Upper lobe of right lung (tissue), 1 donor: ENCODE results near the gene RHBG. TPM values are rescaled to one million over a fixed set of nuclear protein-coding genes. Genes with fewer than 3 reads are reported as not detected.

Experiments
- ATAC-seq: fragments of 200-7000 bp; cut with Tn5 transposase; one replicate; pipeline ENCODE4 v1.9.1; 2020; ENCODE audit warnings: mild to moderate bottlenecking, moderate library complexity
- DNase-seq: peaks from one replicate; pipeline ENCODE4 v3.0.0-alpha.2; 2020
- H3K27ac ChIP-seq: fragments of 200-600 bp; one replicate; pipeline ENCODE4 v1.8.0; 2022
- H3K27me3 ChIP-seq: fragments of 200-600 bp; one replicate; pipeline ENCODE4 v1.8.0; 2022; ENCODE audit warnings: mild to moderate bottlenecking
- H3K36me3 ChIP-seq: fragments of 200-600 bp; one replicate; pipeline ENCODE4 v1.8.0; 2022
- H3K4me1 ChIP-seq: fragments of 200-600 bp; one replicate; pipeline ENCODE4 v1.8.0; 2022
- H3K4me3 ChIP-seq: fragments of 200-600 bp; one replicate; pipeline ENCODE4 v1.8.0; 2022; ENCODE audit warnings: mild to moderate bottlenecking
- H3K9me3 ChIP-seq: fragments of 200-600 bp; one replicate; pipeline ENCODE4 v1.8.0; 2022
- intact Hi-C: fragments of 100-400 bp; cut with DNase I; formaldehyde crosslinking; loops from one replicate; pipeline ENCODE4 v1.11.0; 2022
- total RNA-seq: library from RNA; stranded (reverse); fragmentation: NEBNext Ultra II Directional; extraction: Animal tissue kit (Norgen Biotek cat#: 25700); gene quantifications from one replicate; pipeline ENCODE4 v1.2.1, GENCODE V29; 2021
- TF ChIP-seq, protein P1 (sequence below): fragments of 200-600 bp; IDR thresholded peaks from one replicate; pipeline ENCODE4 v1.8.0; 2022; ENCODE audit warnings: antibody characterized with exemption
- donor health status: DM: no; HTN: yes; CAD: no; lungs with severe emphysema.

Gene RHBG
- total RNA-seq, 1 donor from 2014 or later = not detected

GRCh38 chr1:156401681-156402081 lies 32.7 kb downstream of the RHBG start:
- no peak for ATAC-seq
- H3K4me1 ChIP-seq = no peaks in the 10 kb centered on the region
- H3K4me3 ChIP-seq = no peak overlapping the region
- no peaks in the 10 kb centered on the region for H3K9me3 ChIP-seq
- intact Hi-C loops = no loop called here
- no peak overlapping the region for H3K27ac ChIP-seq
- TF ChIP-seq, protein P1, sequence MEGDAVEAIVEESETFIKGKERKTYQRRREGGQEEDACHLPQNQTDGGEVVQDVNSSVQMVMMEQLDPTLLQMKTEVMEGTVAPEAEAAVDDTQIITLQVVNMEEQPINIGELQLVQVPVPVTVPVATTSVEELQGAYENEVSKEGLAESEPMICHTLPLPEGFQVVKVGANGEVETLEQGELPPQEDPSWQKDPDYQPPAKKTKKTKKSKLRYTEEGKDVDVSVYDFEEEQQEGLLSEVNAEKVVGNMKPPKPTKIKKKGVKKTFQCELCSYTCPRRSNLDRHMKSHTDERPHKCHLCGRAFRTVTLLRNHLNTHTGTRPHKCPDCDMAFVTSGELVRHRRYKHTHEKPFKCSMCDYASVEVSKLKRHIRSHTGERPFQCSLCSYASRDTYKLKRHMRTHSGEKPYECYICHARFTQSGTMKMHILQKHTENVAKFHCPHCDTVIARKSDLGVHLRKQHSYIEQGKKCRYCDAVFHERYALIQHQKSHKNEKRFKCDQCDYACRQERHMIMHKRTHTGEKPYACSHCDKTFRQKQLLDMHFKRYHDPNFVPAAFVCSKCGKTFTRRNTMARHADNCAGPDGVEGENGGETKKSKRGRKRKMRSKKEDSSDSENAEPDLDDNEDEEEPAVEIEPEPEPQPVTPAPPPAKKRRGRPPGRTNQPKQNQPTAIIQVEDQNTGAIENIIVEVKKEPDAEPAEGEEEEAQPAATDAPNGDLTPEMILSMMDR = no peak
- no peaks in the 10 kb centered on the region for H3K36me3 ChIP-seq
- no peak for DNase-seq
- peaks cover 23% of the 10 kb centered on the region for H3K27me3 ChIP-seq

DNA sequence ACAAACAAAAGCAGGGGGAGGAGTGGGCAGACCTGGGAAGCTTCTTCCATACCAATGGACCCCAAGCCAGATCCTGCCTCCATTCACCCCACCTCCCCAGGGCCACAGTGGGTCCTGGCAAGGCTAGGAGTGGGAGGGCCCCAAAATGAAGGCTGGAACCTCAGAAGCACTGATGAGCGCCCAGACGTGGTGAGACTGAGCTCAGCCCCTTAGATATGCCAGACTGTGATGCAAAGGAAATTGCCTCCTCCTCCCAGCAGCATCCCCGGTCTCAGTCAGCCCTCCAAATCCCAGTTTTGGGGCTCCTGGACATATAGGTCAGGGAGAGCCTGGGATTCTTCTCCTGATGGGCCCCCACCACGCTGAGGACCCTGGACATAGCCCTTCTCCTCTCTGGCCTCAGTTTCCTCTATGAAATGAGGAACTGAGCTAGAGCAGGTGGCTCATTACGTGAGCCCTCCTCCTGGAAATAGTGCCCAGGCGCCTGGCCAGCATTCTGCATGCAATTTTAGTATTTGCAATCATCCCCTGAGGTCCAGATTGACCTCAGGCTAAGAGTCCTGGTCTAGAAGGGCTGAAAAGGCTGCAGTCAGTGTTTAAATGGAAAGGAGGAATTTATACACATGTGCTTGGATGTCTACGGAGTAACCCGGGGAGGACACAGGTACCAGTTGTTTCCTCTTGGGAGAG lies 33.5 kb downstream of the RHBG start:
- no peaks in the 10 kb centered on the region for H3K4me1 ChIP-seq
- H3K27ac ChIP-seq = no peak overlapping the region
- H3K27me3 ChIP-seq = peaks cover 30% of the 10 kb centered on the region
- DNase-seq (no peak), ATAC-seq (no peak)
- no peak overlapping the region for H3K4me3 ChIP-seq
- no peaks in the 10 kb centered on the region for H3K9me3 ChIP-seq
- intact Hi-C loops = no loop called here
- TF ChIP-seq, protein P1 = no peak
- H3K36me3 ChIP-seq = no peaks in the 10 kb centered on the region

DNA sequence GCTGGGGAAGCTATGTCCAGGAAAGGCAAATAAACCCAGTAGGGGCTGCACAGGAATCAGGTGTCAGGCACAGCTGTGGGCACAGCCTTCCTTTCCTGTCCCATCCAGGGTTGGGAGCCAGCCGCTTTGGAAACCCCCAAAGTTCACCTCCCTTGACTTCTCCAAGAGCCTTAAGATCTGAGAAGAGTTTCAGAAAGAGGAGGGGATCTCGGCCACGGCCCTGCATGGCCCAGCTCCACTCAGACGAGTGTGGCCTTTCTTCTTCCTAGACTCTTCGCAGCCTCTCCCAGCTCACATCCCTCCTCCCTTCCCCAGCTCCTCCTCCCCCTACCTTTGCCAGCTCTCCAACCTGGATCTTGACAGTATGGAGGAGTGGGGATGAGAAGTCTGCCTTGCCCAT lies 36.7 kb downstream of the RHBG start:
- no peaks in the 10 kb centered on the region for H3K36me3 ChIP-seq
- ATAC-seq = no peak
- H3K27me3 ChIP-seq = peaks cover 49% of the 10 kb centered on the region

DNA sequence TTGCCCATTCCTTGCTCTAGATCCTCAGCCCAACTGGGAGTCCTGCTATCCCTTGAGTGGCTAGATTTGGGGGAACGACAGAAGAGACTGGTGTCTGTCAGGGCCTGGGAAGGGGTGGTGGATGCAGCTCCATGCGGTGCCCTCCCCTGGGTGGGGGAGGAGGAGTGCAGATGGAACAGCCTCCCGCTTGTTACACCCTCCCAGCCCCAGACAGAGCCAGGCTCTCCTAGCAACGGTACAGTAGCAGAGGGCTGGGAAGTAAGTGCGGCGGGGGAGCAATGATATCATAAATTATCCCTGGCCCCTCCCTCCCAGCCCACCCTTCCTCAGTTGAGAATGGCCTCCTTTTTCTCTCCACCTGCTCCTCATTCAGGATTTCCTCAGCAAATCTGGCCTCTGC lies 37.2 kb downstream of the RHBG start:
- Histone ChIP-seq H3K4me1 (no peaks in the 10 kb centered on the region), H3K36me3 (no peaks in the 10 kb centered on the region), H3K27ac (no peak overlapping the region), H3K27me3 (peaks cover 55% of the 10 kb centered on the region), H3K4me3 (no peak overlapping the region), H3K9me3 (no peaks in the 10 kb centered on the region)
- TF ChIP-seq, protein P1 = no peak
- ATAC-seq (no peak), DNase-seq (no peak)
- intact Hi-C loops = no loop called here

More for the DNA sequence above, 36.7 kb downstream of the RHBG start:
- TF ChIP-seq, protein P1 = no peak
- Histone ChIP-seq H3K27ac (no peak overlapping the region), H3K4me3 (no peak overlapping the region), H3K4me1 (no peaks in the 10 kb centered on the region), H3K9me3 (no peaks in the 10 kb centered on the region)
- intact Hi-C loops = no loop called here
- DNase-seq = no peak

DNA sequence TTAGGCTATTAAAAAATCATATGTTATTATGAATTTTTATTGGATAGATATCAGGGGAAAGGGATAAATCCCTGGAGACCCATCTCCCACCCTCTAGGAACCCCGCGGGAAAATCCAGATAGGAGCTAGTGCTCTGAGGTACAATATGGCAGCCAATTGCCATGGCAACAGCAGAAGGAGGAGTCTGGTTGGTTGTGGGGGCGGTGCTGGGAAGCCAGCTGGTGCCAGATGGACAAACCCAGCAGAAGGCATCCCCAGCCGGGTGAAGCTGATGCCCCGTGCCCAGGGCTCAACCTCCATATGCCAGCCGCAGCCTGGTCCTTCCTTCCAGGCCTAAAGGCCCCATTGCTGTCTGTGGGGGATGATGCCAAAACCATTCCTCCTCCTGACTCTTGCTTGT lies 38.3 kb downstream of the RHBG start:
- H3K4me1 ChIP-seq = no peaks in the 10 kb centered on the region
- TF ChIP-seq, protein P1 = no peak
- ATAC-seq (no peak), DNase-seq (no peak)
- H3K9me3 ChIP-seq = no peaks in the 10 kb centered on the region
- peaks cover 63% of the 10 kb centered on the region for H3K27me3 ChIP-seq
- no peak overlapping the region for H3K27ac ChIP-seq
- H3K4me3 ChIP-seq = no peak overlapping the region
- H3K36me3 ChIP-seq = no peaks in the 10 kb centered on the region
- intact Hi-C loops = no loop called here

GRCh38 chr1:156407760-156408159 lies 38.7 kb downstream of the RHBG start:
- Histone ChIP-seq H3K4me3 (no peak overlapping the region), H3K36me3 (no peaks in the 10 kb centered on the region), H3K9me3 (no peaks in the 10 kb centered on the region), H3K27ac (no peak overlapping the region), H3K27me3 (peaks cover 64% of the 10 kb centered on the region), H3K4me1 (no peaks in the 10 kb centered on the region)
- TF ChIP-seq, protein P1 = no peak
- intact Hi-C loops = no loop called here
- DNase-seq (no peak), ATAC-seq (no peak)
